Fibroblast of lung (primary cell): ENCODE measurements around the gene LSAMP. TPM values are rescaled to one million over a fixed set of nuclear protein-coding genes. Genes with fewer than 3 reads are reported as not detected.

Experiments
- DNase-seq, 2 donors: peaks; one replicate each; pipeline versions ENCODE4 v3.0.0 to v3.0.0-alpha.2; 2010; ENCODE audit warnings: low read depth in 2 of 2
- H2AFZ ChIP-seq: 2 replicates; pipeline ENCODE4 v1.5.1; 2012; ENCODE audit warnings: low read length, control low read depth, inconsistent platforms
- H3K27ac ChIP-seq: 2 replicates; pipeline ENCODE4 v1.5.1; 2011; ENCODE audit warnings: low read length, control low read depth; ENCODE audit not compliant: insufficient read depth
- H3K27me3 ChIP-seq: 2 replicates; pipeline ENCODE4 v1.5.1; 2011; ENCODE audit warnings: mild to moderate bottlenecking, low read length; ENCODE audit not compliant: control insufficient read depth, insufficient read depth
- H3K36me3 ChIP-seq: 2 replicates; pipeline ENCODE4 v1.5.1; 2011; ENCODE audit warnings: low read length; ENCODE audit not compliant: control insufficient read depth, insufficient read depth
- H3K4me1 ChIP-seq: 2 replicates; pipeline ENCODE4 v1.5.1; 2011; ENCODE audit warnings: low read length; ENCODE audit not compliant: control insufficient read depth, insufficient read depth; ENCODE audit errors: extremely low read depth
- H3K4me2 ChIP-seq: 2 replicates; pipeline ENCODE4 v1.5.1; 2011; ENCODE audit warnings: low read length, control low read depth; ENCODE audit not compliant: insufficient read depth; ENCODE audit errors: extremely low read depth
- H3K4me3 ChIP-seq, 4 experiments: fragments of 200-600 bp in 1 of 4; sonication (generic) in 1 of 4; replicated peaks in 1 of 4; 2 replicates each; pipeline ENCODE4 v1.5.1; 2011 to 2016; ENCODE audit warnings: low read length in 4 of 4, low read depth in 3 of 4, mild to moderate bottlenecking in 3 of 4, control low read depth in 2 of 4, inconsistent platforms in 1 of 4, mixed read lengths in 1 of 4; ENCODE audit not compliant: insufficient read depth in 1 of 4; ENCODE audit errors: control extremely low read depth in 1 of 4
- H3K79me2 ChIP-seq: 2 replicates; pipeline ENCODE4 v1.5.1; 2012; ENCODE audit warnings: mild to moderate bottlenecking, low read length, inconsistent platforms; ENCODE audit not compliant: control insufficient read depth, insufficient read depth
- H3K9ac ChIP-seq: 2 replicates; pipeline ENCODE4 v1.5.1; 2011; ENCODE audit warnings: mild to moderate bottlenecking, low read length, control low read depth; ENCODE audit not compliant: insufficient read depth
- H3K9me3 ChIP-seq: 2 replicates; pipeline ENCODE4 v1.5.1; 2012; ENCODE audit warnings: low read depth, low read length; ENCODE audit not compliant: control insufficient read depth, insufficient read depth
- H4K20me1 ChIP-seq: 2 replicates; pipeline ENCODE4 v1.5.1; 2011; ENCODE audit warnings: low read length; ENCODE audit not compliant: control insufficient read depth, insufficient read depth; ENCODE audit errors: extremely low read depth
- EZH2 ChIP-seq: IDR thresholded peaks from 2 replicates; pipeline ENCODE4 v1.5.1; 2012; ENCODE audit warnings: low read length, control low read depth, mild to moderate bottlenecking; ENCODE audit errors: missing control alignments
- polyA plus RNA-seq, 2 donors: library from polyadenylated mRNA; depleted of rRNA in 1 of 2; stranded (reverse) in 1 of 2; unstranded in 1 of 2; fragments of >200 nt; gene quantifications; 2 replicates each; pipeline ENCODE4 v1.2.1, GENCODE V29; 2011 to 2012; ENCODE audit warnings: missing spikeins in 1 of 2
- total RNA-seq: library from RNA; depleted of rRNA; stranded (reverse); fragments of >200 nt; gene quantifications from 2 replicates; pipeline ENCODE4 v1.2.1, GENCODE V29; 2014
- TF ChIP-seq, protein P1 (sequence below), 2 donors: IDR thresholded peaks in 1 of 2; conservative IDR thresholded peaks in 1 of 2; 1 replicate in 1 of 2; 2 replicates in 1 of 2; pipeline ENCODE4 v1.5.1; 2011 to 2012; ENCODE audit warnings: low read length in 2 of 2, control low read depth in 1 of 2, inconsistent platforms in 1 of 2, low read depth in 1 of 2, mild to moderate bottlenecking in 1 of 2

LSAMP gene
- total and polyA plus RNA-seq, 2 donors (not counting 1 experiment from before 2014, with no cell fraction given): 4.8 to 5.9 TPM

DNA sequence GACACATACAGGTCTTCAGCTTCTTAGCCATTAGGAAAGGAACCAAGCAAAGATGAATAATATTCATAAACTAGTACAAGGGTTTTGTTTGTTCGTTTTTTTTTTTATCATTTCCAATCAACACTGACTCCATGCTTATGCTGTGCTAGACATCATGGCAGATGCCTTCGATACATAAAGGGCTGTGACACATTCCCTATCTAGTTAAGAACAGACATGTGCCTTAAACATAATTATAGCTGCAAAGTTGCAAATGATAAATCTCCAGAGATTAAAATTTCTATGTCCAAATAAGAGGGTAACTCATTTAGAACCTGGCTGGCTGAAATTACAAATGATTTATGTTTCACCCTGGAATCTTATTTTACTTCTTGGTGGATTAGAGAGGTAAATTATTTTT lies 386.4 kb downstream of the LSAMP start:
- Histone ChIP-seq H3K4me3 (no peak overlapping the region), H4K20me1 (no peaks in the 10 kb centered on the region), H3K27me3 (no peaks in the 10 kb centered on the region)

DNA sequence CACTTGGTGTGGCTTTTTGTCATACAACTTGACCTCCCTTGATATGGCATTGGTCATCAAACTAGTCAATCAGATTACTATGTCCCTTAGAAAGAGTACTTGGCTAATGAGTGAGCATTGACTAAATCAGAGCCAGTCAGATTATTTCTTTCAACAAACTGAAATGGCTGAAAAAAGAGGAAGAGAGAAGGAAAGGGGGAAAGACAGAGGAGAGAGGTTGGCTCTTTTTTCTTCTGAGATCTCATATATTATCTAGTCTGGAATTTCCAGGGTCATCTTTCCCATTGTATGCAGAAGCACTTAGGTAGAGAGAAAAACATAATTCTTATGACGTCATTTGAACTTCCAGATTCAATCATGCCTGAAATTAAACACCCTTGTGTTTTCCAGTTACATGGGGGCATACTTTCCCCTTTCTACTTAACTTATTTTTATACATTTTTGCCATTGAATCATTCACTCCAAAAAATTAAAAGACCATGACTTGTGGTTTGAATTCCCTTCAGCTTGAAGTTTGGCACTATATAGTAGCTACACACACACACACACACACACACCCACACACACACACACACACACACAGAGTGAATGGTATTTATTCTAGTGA lies 387.8 kb downstream of the LSAMP start:
- TF ChIP-seq, protein P1, sequence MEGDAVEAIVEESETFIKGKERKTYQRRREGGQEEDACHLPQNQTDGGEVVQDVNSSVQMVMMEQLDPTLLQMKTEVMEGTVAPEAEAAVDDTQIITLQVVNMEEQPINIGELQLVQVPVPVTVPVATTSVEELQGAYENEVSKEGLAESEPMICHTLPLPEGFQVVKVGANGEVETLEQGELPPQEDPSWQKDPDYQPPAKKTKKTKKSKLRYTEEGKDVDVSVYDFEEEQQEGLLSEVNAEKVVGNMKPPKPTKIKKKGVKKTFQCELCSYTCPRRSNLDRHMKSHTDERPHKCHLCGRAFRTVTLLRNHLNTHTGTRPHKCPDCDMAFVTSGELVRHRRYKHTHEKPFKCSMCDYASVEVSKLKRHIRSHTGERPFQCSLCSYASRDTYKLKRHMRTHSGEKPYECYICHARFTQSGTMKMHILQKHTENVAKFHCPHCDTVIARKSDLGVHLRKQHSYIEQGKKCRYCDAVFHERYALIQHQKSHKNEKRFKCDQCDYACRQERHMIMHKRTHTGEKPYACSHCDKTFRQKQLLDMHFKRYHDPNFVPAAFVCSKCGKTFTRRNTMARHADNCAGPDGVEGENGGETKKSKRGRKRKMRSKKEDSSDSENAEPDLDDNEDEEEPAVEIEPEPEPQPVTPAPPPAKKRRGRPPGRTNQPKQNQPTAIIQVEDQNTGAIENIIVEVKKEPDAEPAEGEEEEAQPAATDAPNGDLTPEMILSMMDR (conservative IDR thresholded peaks at IDR 0.05 in 1 of 2, IDR thresholded peaks at IDR 0.05 in 1 of 2; ENCODE audit: low read depth in 1 of 2, low read length in 2 of 2): no peak
- TF ChIP-seq EZH2: no peak
- Histone ChIP-seq H3K4me2 (no peak overlapping the region), H4K20me1 (no peaks in the 10 kb centered on the region), H3K9ac (no peak overlapping the region), H3K79me2 (no peaks in the 10 kb centered on the region), H3K36me3 (no peaks in the 10 kb centered on the region), H3K27ac (no peak overlapping the region), H2AFZ (no peak overlapping the region), H3K27me3 (no peaks in the 10 kb centered on the region), H3K9me3 (no peaks in the 10 kb centered on the region), H3K4me1 (no peaks in the 10 kb centered on the region), H3K4me3 (no peak overlapping the region)
- peak; percentile 3 to 77 for DNase-seq

More for the DNA sequence above, 386.4 kb downstream of the LSAMP start:
- H3K4me2 ChIP-seq: no peak overlapping the region
- H3K27ac ChIP-seq: no peak overlapping the region
- H3K36me3 ChIP-seq: no peaks in the 10 kb centered on the region
- DNase-seq: no peak
- no peaks in the 10 kb centered on the region for H3K9me3 ChIP-seq
- no peaks in the 10 kb centered on the region for H3K79me2 ChIP-seq
- H2AFZ ChIP-seq: no peak overlapping the region
- no peak for TF ChIP-seq EZH2
- TF ChIP-seq, protein P1 (conservative IDR thresholded peaks at IDR 0.05 in 1 of 2, IDR thresholded peaks at IDR 0.05 in 1 of 2; ENCODE audit: low read depth in 1 of 2, low read length in 2 of 2): no peak
- no peak overlapping the region for H3K9ac ChIP-seq
- H3K4me1 ChIP-seq: no peaks in the 10 kb centered on the region

DNA sequence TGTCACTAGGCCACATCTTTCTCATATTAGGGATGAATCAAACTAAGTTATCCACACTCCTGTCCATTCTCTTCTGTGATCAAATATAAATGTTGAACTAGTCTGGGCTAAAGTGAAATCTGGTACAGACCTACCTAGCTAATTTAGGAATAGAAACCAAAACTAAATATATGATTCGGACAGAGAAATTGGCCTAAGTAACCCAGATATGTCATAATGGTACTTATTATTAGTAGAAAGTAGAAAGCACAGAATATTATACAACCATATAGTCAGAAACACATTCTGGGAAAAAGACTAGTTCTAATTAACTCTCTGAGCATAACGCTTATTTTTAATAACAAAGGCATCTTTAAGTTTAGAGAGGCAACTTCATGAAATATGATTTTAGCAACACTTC lies 389.0 kb downstream of the LSAMP start:
- no peak for TF ChIP-seq EZH2
- TF ChIP-seq, protein P1 (conservative IDR thresholded peaks at IDR 0.05 in 1 of 2, IDR thresholded peaks at IDR 0.05 in 1 of 2; ENCODE audit: low read depth in 1 of 2, low read length in 2 of 2): no peak
- Histone ChIP-seq H3K9ac (no peak overlapping the region), H3K79me2 (no peaks in the 10 kb centered on the region), H3K36me3 (no peaks in the 10 kb centered on the region), H3K27ac (no peak overlapping the region), H3K4me2 (no peak overlapping the region), H3K4me3 (no peak overlapping the region), H3K4me1 (no peaks in the 10 kb centered on the region), H3K27me3 (no peaks in the 10 kb centered on the region), H2AFZ (no peak overlapping the region), H4K20me1 (no peaks in the 10 kb centered on the region), H3K9me3 (no peaks in the 10 kb centered on the region)
- no peak for DNase-seq
